Liver (tissue), 9 donors: ENCODE results near the gene KATNB1. TPM values are rescaled to one million over a fixed set of nuclear protein-coding genes. Genes with fewer than 3 reads are reported as not detected.
"Not testable (repeated sequence)": the region's sequence is repeated elsewhere in the genome, so short reads cannot be mapped to it uniquely, and the experiment has no call there.

ENCODE experiments used
- DNase-seq: peaks from one replicate; pipeline ENCODE4 v3.0.0-alpha.2; 2017; ENCODE audit warnings: low spot score
- H3K27ac ChIP-seq, 2 donors: one replicate each; pipeline ENCODE4 v1.7.0; 2013; ENCODE audit warnings: inconsistent platforms in 2 of 2, low read length in 2 of 2, control low read depth in 1 of 2, low read depth in 1 of 2, mild to moderate bottlenecking in 1 of 2
- H3K27me3 ChIP-seq, 4 donors: one replicate each; pipeline versions ENCODE4 v1.6.1 to v1.7.0; 2013; ENCODE audit warnings: low read length in 3 of 4, inconsistent platforms in 1 of 4, mild to moderate bottlenecking in 1 of 4, moderate library complexity in 1 of 4; ENCODE audit not compliant: control insufficient read depth in 4 of 4, insufficient read depth in 4 of 4
- H3K36me3 ChIP-seq, 4 donors: one replicate each; pipeline versions ENCODE4 v1.6.1 to v1.7.0; 2013; ENCODE audit warnings: low read length in 3 of 4, mild to moderate bottlenecking in 3 of 4, low read depth in 1 of 4, moderate library complexity in 1 of 4; ENCODE audit not compliant: control insufficient read depth in 4 of 4, insufficient read depth in 3 of 4
- H3K4me1 ChIP-seq, 4 donors: one replicate each; pipeline versions ENCODE4 v1.6.1 to v1.7.0; 2013; ENCODE audit warnings: low read length in 3 of 4, mild to moderate bottlenecking in 3 of 4, moderate library complexity in 1 of 4; ENCODE audit not compliant: control insufficient read depth in 4 of 4, insufficient read depth in 4 of 4
- H3K4me3 ChIP-seq, 3 donors: one replicate each; pipeline versions ENCODE4 v1.6.1 to v1.7.0; 2013; ENCODE audit warnings: low read length in 3 of 3, control low read depth in 1 of 3, low read depth in 1 of 3, mild to moderate bottlenecking in 1 of 3
- H3K9ac ChIP-seq, 2 donors: one replicate each; pipeline ENCODE4 v1.7.0; 2013; ENCODE audit warnings: low read length in 2 of 2, mild to moderate bottlenecking in 2 of 2, moderate library complexity in 2 of 2, control low read depth in 1 of 2, low read depth in 1 of 2
- H3K9me3 ChIP-seq, 4 donors: one replicate each; pipeline versions ENCODE4 v1.6.1 to v1.7.0; 2013; ENCODE audit warnings: low read length in 3 of 4; ENCODE audit not compliant: control insufficient read depth in 4 of 4
- ATF3 ChIP-seq: IDR thresholded peaks from 2 replicates; pipeline ENCODE4 v1.6.1; 2016; ENCODE audit warnings: antibody characterized with exemption
- CTCF ChIP-seq: fragments of 150-350 bp; IDR thresholded peaks from 2 replicates; pipeline ENCODE4 v1.5.1; 2017; ENCODE audit warnings: improper control_type of control experiment, low read depth, low read length; ENCODE audit not compliant: missing input control
- EGR1 ChIP-seq, 2 donors: IDR thresholded peaks; 2 replicates each; pipeline ENCODE4 v1.6.1; 2016 to 2018; ENCODE audit warnings: antibody characterized with exemption in 2 of 2, low read depth in 2 of 2
- FOXA1 ChIP-seq: IDR thresholded peaks from 2 replicates; pipeline ENCODE4 v1.6.1; 2016; ENCODE audit warnings: antibody characterized with exemption
- FOXA2 ChIP-seq: IDR thresholded peaks from 2 replicates; pipeline ENCODE4 v1.6.1; 2016; ENCODE audit warnings: antibody characterized with exemption
- GABPA ChIP-seq, 2 donors: IDR thresholded peaks in 1 of 2; conservative IDR thresholded peaks in 1 of 2; 2 replicates each; pipeline ENCODE4 v1.6.1; 2016; ENCODE audit warnings: antibody characterized with exemption in 2 of 2, mild to moderate bottlenecking in 1 of 2, moderate library complexity in 1 of 2
- HNF4A ChIP-seq, 2 donors: conservative IDR thresholded peaks; 2 replicates each; pipeline ENCODE4 v1.6.1; 2016; ENCODE audit warnings: antibody characterized with exemption in 2 of 2, mild to moderate bottlenecking in 2 of 2
- HNF4G ChIP-seq: IDR thresholded peaks from 2 replicates; pipeline ENCODE4 v1.6.1; 2016; ENCODE audit warnings: antibody characterized with exemption
- JUND ChIP-seq, 2 donors: IDR thresholded peaks; 2 replicates each; pipeline ENCODE4 v1.6.1; 2016; ENCODE audit warnings: antibody characterized with exemption in 2 of 2
- MAX ChIP-seq: IDR thresholded peaks from 2 replicates; pipeline ENCODE4 v1.6.1; 2016; ENCODE audit warnings: antibody characterized with exemption
- NR2F2 ChIP-seq: IDR thresholded peaks from 2 replicates; pipeline ENCODE4 v1.6.1; 2016; ENCODE audit warnings: antibody characterized with exemption
- RAD21 ChIP-seq, 2 donors: IDR thresholded peaks; 2 replicates each; pipeline ENCODE4 v1.6.1; 2016; ENCODE audit warnings: antibody characterized with exemption in 2 of 2, mild to moderate bottlenecking in 2 of 2
- REST ChIP-seq: IDR thresholded peaks from 2 replicates; pipeline ENCODE4 v1.6.1; 2016; ENCODE audit warnings: antibody characterized with exemption, mild to moderate bottlenecking
- RXRA ChIP-seq, 2 donors: IDR thresholded peaks; 2 replicates each; pipeline ENCODE4 v1.6.1; 2017 to 2018; ENCODE audit warnings: antibody characterized with exemption in 2 of 2, mild to moderate bottlenecking in 1 of 2
- SP1 ChIP-seq: IDR thresholded peaks from 2 replicates; pipeline ENCODE4 v1.6.1; 2018; ENCODE audit warnings: antibody characterized with exemption, mild to moderate bottlenecking
- TAF1 ChIP-seq: conservative IDR thresholded peaks from 2 replicates; pipeline ENCODE4 v1.6.1; 2016; ENCODE audit warnings: antibody characterized with exemption, mild to moderate bottlenecking
- YY1 ChIP-seq: IDR thresholded peaks from 2 replicates; pipeline ENCODE4 v1.6.1; 2016; ENCODE audit warnings: antibody characterized with exemption, mild to moderate bottlenecking
- ZBTB33 ChIP-seq: IDR thresholded peaks from 2 replicates; pipeline ENCODE4 v1.6.1; 2016; ENCODE audit warnings: antibody characterized with exemption
- WGBS: extraction: QIAGEN DNeasy Blood & Tissue Kit; methylation state at CpG from one replicate; pipeline ENCODE4 v1.1.7; 2013; 5-methylcytosine and 5-hydroxymethylcytosine counted together
- polyA plus RNA-seq, 2 donors: library from polyadenylated mRNA; stranded (reverse) in 1 of 2; unstranded in 1 of 2; fragments of 200-250 nt in 1 of 2; fragments of >200 nt in 1 of 2; fragmentation: Nextera tagmentation in 1 of 2; extraction: Ambion mirVana in 1 of 2; gene quantifications; one replicate each; pipeline versions ENCODE4 v1.2.1 to v1.2.3, GENCODE V29; 2013 to 2015
- total RNA-seq, 2 donors: library from RNA; depleted of rRNA; stranded (reverse); fragments of >200 nt; gene quantifications; one replicate each; pipeline ENCODE4 v1.2.3, GENCODE V29; 2014
- donor health status: healthy.
- donor health status: healthy.
- donor health status: healthy.
- donor health status: healthy.
- donor health status: healthy.

KATNB1 gene
- total and polyA plus RNA-seq, 4 donors = 4.5 to 16.4 (median 7.5) TPM

GRCh38 chr16:57744642-57744903 lies 9.0 kb downstream of the KATNB1 start:
- DNase-seq = no peak
- WGBS = 94% methylated on average over 7 of the region's 7 CpGs
- Histone ChIP-seq H3K9ac (no peak overlapping the region), H3K27ac (no peak overlapping the region), H3K9me3 (no peaks in the 10 kb centered on the region), H3K4me3 (no peak overlapping the region), H3K27me3 (no peaks in the 10 kb centered on the region), H3K4me1 (no peaks in the 10 kb centered on the region), H3K36me3 (peaks cover 0 to 3% (median 0%) of the 10 kb centered on the region in 4 donors)
- TF ChIP-seq HNF4G (no peak), ATF3 (no peak), HNF4A (conservative IDR thresholded peaks at IDR 0.05) (no peak), MAX (no peak), RAD21 (IDR thresholded peaks at IDR 0.05) (no peak), REST (no peak), YY1 (no peak), ZBTB33 (no peak), SP1 (no peak), FOXA2 (no peak), FOXA1 (no peak), NR2F2 (no peak), RXRA (IDR thresholded peaks at IDR 0.05) (no peak), CTCF (no peak), JUND (IDR thresholded peaks at IDR 0.05) (no peak), EGR1 (IDR thresholded peaks at IDR 0.05; ENCODE audit: low read depth in 2 of 2) (no peak), GABPA (IDR thresholded peaks at IDR 0.05 in 1 of 2, conservative IDR thresholded peaks at IDR 0.05 in 1 of 2) (no peak), TAF1 (no peak)

GRCh38 chr16:57745768-57746167 lies 10.2 kb downstream of the KATNB1 start:
- DNase-seq = no peak
- Histone ChIP-seq H3K9ac (no peak overlapping the region), H3K27ac (no peak overlapping the region), H3K4me1 (no peaks in the 10 kb centered on the region), H3K27me3 (no peaks in the 10 kb centered on the region), H3K36me3 (peaks cover 0 to 3% (median 0%) of the 10 kb centered on the region in 4 donors), H3K4me3 (no peak overlapping the region), H3K9me3 (no peaks in the 10 kb centered on the region)
- TF ChIP-seq HNF4A (conservative IDR thresholded peaks at IDR 0.05) = no peak
- TF ChIP-seq HNF4G = no peak
- no peak for TF ChIP-seq RAD21 (IDR thresholded peaks at IDR 0.05)
- 97% methylated on average over 3 of the region's 3 CpGs for WGBS

GRCh38 chr16:57746316-57746715 lies 10.7 kb downstream of the KATNB1 start:
- H3K9ac ChIP-seq, DNase-seq, H3K4me3 ChIP-seq, H3K27ac ChIP-seq, H3K36me3 ChIP-seq, H3K9me3 ChIP-seq, H3K27me3 ChIP-seq, H3K4me1 ChIP-seq: not testable (repeated sequence)
- WGBS = 95% methylated on average over 7 of the region's 7 CpGs
